ENCODE results near the gene BAD.

Gene BAD

GRCh38 chr11:64296236-64296635 is 11.8 kb upstream of the BAD start:
- DNase-seq, result peak; percentile 16

GRCh38 chr11:64295760-64296159 is 11.3 kb upstream of the BAD start:
- DNase-seq, result no peak

- peak; percentile 26 for DNase-seq
Observed at GRCh38 chr11:64294774-64295173, 10.3 kb upstream of the BAD start.

DNA sequence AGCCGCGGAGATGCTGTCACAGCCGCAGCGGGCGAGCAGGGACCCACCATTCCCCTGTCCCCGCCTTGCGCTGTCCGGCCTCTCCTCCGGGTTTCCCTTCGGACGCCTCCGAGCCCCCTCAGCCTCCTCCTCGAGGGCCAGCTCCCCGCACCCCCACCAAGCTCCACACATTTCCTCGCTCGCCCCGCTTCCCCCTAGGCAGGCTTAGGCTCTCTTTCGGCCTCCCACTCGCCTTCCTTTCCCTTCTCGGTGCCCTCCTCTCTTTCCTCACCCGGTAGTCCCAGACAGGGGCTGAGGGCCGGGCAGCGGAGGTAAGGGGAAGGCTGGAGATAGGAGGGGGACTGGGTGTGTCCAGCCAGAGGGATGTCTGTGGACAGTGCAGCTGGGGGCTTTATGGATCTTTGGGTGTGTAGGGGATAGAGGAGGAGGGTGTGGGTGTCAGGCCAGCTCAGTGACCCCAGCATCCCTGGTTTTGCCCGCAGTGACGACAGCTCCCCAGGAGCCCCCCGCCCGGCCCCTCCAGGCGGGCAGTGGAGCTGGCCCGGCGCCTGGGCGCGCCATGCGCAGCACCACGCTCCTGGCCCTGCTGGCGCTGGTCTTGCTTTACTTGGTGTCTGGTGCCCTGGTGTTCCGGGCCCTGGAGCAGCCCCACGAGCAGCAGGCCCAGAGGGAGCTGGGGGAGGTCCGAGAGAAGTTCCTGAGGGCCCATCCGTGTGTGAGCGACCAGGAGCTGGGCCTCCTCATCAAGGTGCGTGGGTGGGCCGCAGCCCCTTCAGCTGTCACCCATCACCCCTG is 8.2 kb upstream of the BAD start:
- peak; percentile 29 for DNase-seq

DNA sequence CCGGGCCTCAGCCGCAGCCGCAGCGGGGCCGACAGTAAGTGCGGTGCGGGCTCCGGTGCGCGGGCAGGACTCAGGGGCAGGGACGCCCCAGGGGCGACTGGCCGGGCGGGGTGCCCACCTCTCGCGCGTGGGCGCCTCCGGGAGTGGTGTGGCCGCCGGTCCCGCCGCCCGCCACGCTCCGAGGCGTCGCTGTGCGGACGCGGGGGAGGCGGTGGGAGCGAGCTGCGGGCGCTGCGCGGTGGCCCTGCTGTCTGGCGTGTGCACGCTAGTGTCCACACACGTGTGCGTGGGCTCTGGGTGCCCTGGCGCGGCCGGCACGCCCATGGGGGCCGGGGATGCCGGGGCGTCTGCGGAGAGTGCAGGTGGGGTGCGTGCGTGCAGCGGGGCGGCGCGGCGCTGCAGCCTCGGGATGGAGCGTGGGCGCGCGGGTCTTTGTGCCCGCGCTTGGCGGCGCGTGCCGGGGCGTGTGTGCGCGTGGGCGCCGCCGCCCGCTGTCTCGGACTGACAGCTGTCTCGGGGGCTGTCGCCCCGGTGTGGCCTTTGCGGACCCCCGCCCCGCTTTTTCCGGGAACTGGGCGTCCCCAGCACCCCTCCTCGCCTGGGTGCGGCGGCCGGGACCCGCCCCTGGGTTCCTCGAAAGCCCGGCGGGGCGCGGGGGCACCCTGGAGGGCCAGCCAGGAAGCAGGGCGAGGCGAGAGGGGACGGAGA is 7.4 kb upstream of the BAD start:
- DNase-seq, result no peak

- no peak for DNase-seq
Observed at GRCh38 chr11:64291262-64291751, 6.8 kb upstream of the BAD start, which contains the start of gene KCNK4. Gene KCNK4, plus strand, starts transcription at chr11:64291302. Its CDS starts 1,717 bp downstream, at chr11:64293019.

- no peak for DNase-seq
Observed at GRCh38 chr11:64290352-64291261, 6.1 kb upstream of the BAD start.

GRCh38 chr11:64289002-64289564 is 4.6 kb upstream of the BAD start:
- DNase-seq, result no peak

- DNase-seq, result no peak
Observed at GRCh38 chr11:64288353-64288750, 3.9 kb upstream of the BAD start.

DNA sequence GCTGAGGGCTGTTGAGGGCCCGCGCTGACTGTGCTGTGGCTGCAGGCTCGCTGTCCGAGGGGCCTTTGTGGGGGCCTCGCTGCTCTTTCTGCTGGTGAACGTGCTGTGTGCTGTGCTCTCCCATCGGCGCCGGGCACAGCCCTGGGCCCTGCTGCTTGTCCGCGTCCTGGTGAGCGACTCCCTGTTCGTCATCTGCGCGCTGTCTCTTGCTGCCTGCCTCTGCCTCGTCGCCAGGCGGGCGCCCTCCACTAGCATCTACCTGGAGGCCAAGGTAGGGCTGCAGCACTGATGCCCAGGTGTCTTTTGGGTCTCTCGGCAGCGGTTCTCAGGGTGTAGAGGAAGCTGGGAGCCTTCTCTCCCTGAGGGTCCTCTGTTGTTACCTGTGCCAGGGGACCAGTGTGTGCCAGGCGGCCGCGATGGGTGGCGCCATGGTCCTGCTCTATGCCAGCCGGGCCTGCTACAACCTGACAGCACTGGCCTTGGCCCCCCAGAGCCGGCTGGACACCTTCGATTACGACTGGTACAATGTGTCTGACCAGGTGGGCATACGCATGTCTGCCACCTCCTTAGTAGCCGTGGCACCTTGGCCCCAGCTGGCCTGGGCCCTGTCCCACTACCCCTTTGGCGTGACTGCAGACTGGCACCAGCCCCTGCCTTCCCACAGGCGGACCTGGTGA is 3.3 kb upstream of the BAD start:
- DNase-seq, result no peak

DNA sequence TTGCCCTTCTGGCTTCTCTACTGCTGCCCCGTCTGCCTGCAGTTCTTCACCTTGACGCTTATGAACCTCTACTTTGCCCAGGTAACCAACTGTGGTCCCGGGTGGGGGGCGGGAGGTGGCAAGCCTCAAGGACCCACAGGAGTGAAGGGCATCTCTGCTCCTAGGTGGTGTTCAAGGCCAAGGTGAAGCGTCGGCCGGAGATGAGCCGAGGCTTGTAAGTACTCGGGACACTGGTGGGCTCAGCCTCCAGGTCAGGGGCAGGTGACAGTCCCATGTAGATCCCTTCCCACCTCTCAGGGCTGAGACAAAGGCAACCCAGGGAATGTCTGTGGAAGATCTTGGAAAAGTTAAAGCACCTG is 2.3 kb upstream of the BAD start:
- no peak for DNase-seq

GRCh38 chr11:64285885-64286800 is 1.7 kb upstream of the BAD start:
- peak; percentile 79 for DNase-seq

GRCh38 chr11:64284962-64285884 is 758 bp upstream of the BAD start, which contains the start of gene GPR137:
Gene GPR137, plus strand, starts transcription at chr11:64285848. Its CDS starts 677 bp downstream, at chr11:64286525.
- DNase-seq, result peak; percentile 93

GRCh38 chr11:64283092-64283491 is 1.4 kb downstream of the BAD start:
- no peak for DNase-seq

DNA sequence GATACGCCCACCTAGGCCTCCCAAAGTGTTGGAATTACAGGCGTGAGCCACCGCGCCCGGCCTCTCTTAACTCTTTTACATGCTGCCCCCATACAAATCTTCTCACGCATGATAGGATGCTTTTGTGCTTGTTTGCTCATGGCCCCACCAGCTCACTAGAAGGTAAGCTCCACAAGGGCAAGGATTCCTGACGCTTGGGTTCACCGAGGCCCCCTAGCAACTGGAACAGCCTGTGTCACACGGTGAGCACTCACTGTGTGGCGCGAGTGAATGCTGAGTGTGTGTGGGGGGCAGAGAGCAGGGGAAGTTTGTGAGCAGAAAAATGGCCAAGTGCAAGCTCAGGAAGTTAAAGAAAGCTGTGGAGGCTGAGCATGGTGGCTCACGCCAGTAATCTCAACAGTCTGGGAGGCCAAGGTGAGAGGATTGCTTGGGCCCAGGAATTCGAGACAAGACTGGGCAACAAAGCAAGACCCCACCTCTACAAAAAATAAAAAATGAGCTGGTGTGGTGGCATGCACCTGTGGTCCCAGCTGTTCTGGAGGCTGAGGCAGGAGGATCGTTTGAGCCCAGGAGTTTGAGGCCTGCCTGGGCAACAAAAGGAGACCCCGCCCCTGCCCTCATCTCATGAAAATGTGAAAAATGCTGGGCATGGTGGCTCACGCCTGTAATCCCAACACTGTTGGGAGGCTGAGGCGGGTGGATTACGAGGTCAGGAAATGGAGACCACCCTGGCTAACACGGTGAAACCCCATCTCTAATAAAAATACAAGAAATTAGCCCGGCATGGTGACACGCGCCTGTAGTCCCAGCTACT is 2.3 kb downstream of the BAD start:
- no peak for DNase-seq

DNA sequence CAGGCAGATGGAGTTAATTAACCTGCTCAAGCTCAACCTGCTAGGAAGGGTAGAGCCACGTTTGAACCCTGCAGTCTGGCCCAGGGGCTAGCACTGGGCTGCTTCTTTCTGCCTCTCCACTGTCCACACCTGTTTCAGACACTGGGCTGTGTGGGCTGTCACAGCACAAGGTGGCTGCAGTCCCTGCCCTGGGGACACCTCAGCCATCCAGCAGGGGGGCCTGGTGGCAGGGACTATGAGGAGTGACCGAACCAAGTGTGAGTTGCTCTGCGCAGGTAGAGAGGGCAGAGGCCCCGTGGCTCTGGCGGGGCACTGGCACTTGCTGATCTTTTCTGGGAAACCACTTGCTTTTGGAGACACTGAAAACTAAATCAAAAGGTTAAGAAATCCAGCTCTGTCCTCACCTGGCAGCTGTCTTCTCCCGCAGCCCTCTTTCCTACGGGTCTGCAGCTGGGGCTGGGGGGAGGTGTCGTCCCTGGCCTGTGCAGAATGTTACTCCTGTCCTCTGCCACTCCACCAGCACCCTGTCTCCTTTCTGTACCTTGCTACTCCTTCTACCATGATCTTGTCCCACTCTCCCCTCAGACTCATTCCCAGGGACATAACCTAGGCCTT is 5.8 kb downstream of the BAD start:
- DNase-seq, result no peak

GRCh38 chr11:64276653-64277431 is 7.6 kb downstream of the BAD start:
- DNase-seq, result peak; percentile 92

DNA sequence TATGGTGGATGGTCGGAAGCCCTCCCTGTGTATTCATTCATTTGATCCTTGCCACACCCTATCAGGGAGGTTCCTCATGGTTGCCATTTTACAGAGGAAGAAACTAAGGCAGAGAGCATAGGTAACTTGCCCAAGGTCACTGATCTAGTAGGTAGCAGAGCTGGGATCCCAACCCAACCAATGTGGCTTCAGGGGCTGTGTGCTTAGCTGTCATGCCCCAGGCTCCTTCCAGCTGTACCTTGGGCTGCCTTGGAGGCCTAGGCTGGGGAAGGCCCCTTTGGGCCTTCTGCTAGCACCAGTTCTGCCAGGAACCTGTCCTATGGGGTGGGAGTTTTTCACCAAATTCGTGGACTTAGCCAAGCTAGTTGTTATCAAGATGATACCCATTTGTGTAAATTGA is 8.6 kb downstream of the BAD start:
- DNase-seq, result no peak

Measured in 8988T (cell line).